Fibroblast of skin of right quadriceps (primary cell): ENCODE data around the gene SPRR2D.

Experiments used
- DNase-seq: peaks from one replicate; pipeline ENCODE4 v3.0.0-alpha.2; 2013

SPRR2D gene

GRCh38 chr1:153001382-153001781 is 39.5 kb downstream of the SPRR2D start, which contains the start of gene SPRR3:
Gene SPRR3, plus strand, starts transcription at chr1:153001749. Its CDS starts 1,272 bp downstream, at chr1:153003021.
- no peak for DNase-seq

DNA sequence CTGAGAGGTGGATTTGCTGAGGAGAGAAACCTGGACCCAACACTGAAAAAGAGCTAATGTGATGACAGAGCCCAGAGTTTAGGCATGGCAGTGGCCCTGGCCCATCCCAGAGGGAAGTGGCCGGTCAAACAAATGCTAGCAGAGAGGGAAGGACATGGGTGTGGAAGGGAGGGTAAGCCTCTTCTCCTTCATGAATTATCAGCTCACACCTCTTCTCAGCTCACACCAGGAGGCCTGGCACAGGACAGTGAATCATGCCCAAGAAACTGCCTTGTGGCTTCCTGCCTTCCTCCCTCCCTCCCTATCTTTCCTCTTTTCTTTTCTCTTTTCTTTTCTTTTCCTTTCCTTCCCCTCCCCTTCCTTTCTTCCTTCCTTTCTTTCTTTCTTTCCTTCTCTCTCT is 40.6 kb downstream of the SPRR2D start:
- no peak for DNase-seq

DNA sequence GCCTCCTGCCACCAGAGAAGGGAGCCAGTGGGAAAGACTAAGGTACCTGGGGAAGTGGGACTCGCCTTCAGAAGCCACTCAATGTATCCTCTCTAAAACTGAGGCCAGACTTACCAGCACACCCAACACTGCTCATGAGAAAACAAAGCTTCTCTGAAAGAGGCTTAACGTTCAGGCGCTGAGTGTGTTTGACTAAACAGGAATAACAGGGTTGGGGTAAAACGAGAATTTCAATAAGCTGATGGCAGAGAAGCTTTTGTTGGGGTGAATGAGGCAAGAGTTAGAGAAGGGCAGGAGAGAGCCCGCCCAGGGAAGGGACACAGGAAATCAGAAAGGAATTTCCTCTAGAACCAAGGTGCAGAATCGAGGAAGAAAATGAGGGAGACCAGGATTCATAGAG is 41.1 kb downstream of the SPRR2D start:
- DNase-seq = no peak

DNA sequence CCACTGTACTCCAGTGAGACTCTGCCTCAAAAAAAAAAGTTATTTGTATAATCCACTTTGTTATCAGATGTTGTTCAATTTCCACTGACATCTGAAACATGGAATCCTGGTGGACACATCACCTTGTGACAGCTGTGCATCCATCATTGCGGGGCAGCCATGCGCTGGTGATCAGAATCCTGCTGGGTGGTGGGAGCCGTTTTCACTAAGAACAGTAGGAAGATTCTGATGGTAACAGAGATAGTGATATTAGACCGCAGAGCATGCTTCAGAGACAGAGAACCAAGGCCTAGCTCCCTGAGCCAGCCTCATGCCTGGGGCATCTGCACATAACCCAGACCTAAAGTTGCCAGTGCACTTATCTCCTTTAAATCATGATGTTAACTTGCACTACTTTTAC is 42.4 kb downstream of the SPRR2D start:
- no peak for DNase-seq

- no peak for DNase-seq
Measured at GRCh38 chr1:152997901-152998300, 43.0 kb downstream of the SPRR2D start.

DNA sequence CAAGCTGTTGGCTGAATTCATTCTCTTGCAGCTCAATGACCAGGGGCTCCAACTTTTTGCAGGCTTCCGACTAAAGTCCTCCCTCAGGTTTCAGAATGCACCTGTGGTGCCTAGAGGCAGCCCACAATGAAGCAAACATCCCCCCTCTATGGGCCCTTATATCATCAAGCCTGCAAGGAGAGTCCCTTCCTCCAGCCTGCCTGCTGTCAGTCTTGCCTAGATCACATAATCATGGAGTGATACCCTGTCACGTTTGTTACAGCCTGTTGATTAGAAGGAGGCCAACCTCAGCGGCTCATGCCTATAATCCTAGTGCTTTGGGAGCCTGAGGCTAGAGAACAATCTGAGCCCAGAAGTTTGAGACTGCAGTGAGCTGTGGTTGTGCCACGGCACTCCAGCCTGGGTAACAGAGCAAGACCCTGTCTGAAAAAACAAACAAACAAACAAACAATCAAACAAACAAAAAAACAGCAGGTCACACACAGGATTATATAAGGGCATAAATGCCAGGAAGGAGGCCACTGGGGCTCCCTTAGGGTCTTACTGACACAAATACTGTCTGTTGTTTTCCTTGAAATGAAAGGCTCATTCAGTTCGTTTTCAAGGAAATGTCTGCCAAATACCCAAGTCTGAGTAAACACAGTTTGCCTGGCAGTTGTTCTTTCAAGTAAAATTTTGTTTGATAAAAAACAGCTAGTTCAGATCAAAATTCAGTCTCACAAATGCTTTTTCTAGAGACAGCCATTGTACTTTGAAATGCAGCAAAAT is 44.1 kb downstream of the SPRR2D start:
- no peak for DNase-seq

- no peak for DNase-seq
Measured at GRCh38 chr1:152995842-152996241, 45.1 kb downstream of the SPRR2D start.

- no peak for DNase-seq
Measured at GRCh38 chr1:152993186-152993585, 47.7 kb downstream of the SPRR2D start.
